Choroid plexus epithelial cell (primary cell): ENCODE data around the gene SRP9.
"Not testable (repeated sequence)": the region's sequence is repeated elsewhere in the genome, so short reads cannot be mapped to it uniquely, and the experiment has no call there.

Experiments used
- DNase-seq: peaks from one replicate; pipeline ENCODE4 v3.0.0-alpha.2; 2010; ENCODE audit warnings: low read depth
- H3K4me3 ChIP-seq: 2 replicates; pipeline ENCODE4 v1.5.1; 2011; ENCODE audit warnings: low read depth, mild to moderate bottlenecking, control low read depth, low read length, moderate library complexity
- CTCF ChIP-seq: conservative IDR thresholded peaks from 2 replicates; pipeline ENCODE4 v1.5.1; 2011; ENCODE audit warnings: low read depth, mild to moderate bottlenecking, control low read depth, inconsistent platforms, low read length, moderate library complexity

SRP9 gene

GRCh38 chr1:225755671-225756319 is 21.8 kb upstream of the SRP9 start:
- TF ChIP-seq CTCF = no peak
- H3K4me3 ChIP-seq = no peak overlapping the region

GRCh38 chr1:225757927-225758656 is 19.5 kb upstream of the SRP9 start:
- DNase-seq = no peak
- H3K4me3 ChIP-seq = no peak overlapping the region
- no peak for TF ChIP-seq CTCF

More at GRCh38 chr1:225755671-225756319, 21.8 kb upstream of the SRP9 start:
- DNase-seq = no peak

GRCh38 chr1:225759972-225760371 is 17.7 kb upstream of the SRP9 start:
- H3K4me3 ChIP-seq, DNase-seq: not testable (repeated sequence)

GRCh38 chr1:225760531-225760930 is 17.1 kb upstream of the SRP9 start:
- H3K4me3 ChIP-seq = no peak overlapping the region
- TF ChIP-seq CTCF = no peak

GRCh38 chr1:225761395-225761794 is 16.2 kb upstream of the SRP9 start:
- not testable (repeated sequence) for DNase-seq

More at GRCh38 chr1:225760531-225760930, 17.1 kb upstream of the SRP9 start:
- no peak for DNase-seq

GRCh38 chr1:225762002-225762441 is 15.6 kb upstream of the SRP9 start:
- DNase-seq = peak; percentile 48
- no peak overlapping the region for H3K4me3 ChIP-seq
- TF ChIP-seq CTCF = no peak

More at GRCh38 chr1:225761395-225761794, 16.2 kb upstream of the SRP9 start:
- H3K4me3 ChIP-seq = not testable (repeated sequence)

- H3K4me3 ChIP-seq = no peak overlapping the region
- DNase-seq = peak; percentile 52
- TF ChIP-seq CTCF = no peak
Measured at GRCh38 chr1:225762444-225762843, 15.2 kb upstream of the SRP9 start.
